ENCODE measurements around the gene ARMC3.
"Not testable (repeated sequence)": the region's sequence is repeated elsewhere in the genome, so short reads cannot be mapped to it uniquely, and the experiment has no call there.

Gene ARMC3

GRCh38 chr10:23051855-23052331 lies 124.0 kb downstream of the ARMC3 start:
- no peak for DNase-seq

DNA sequence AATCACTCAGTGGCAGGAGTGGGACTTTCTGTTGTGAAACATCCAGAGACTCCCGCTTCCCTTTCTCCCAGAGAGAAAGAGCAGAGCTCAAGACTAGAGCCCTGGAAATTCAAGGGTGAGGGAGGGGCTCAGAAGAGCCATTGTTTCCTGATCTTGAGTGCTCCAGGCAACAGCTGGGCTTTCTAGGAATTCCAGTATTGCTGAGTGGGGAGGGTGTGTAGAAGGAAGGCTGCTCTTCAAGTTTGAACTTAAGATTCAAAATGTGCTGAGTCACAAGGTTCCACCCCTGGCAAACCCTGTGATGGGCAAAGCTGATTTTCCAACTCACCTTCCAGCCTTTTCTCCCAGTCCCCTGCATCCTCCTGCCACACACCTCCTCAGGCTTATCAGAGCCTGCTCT lies 125.2 kb downstream of the ARMC3 start:
- DNase-seq, result no peak

DNA sequence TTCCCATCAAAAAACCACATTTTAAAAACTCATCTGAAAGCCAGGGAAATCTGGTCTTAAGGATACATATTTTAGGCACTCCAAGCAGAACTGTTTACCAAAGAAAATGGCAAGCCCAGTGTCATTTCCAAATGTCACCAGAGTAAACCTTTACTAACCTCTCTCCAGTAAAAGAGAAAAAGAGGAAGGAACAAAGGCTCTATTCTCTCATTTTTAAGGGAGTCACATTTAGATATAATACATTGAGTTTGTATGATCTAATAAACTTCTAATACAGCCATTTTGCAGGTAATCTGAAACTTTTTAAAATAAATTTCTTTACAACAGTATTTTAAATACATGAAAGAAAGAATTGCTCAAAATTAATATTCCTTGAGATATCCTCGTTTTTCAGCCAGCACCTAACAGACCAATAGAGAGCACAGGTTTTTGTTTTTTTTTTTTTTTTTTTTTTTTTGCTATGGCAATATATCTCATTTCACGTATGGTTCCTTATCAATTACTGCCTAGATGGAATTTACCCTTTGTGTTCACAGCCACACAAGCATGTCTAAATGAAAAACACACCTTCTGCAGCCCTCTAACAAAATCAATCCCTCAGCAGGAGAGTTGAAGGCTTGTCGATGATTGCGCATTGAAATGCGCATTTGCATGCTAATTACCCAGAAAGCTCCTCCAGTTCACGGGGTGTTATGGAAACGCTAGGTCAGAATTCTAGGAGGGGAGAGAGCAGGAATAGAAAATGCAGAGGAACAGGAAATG lies 127.8 kb downstream of the ARMC3 start:
- no peak for DNase-seq

DNA sequence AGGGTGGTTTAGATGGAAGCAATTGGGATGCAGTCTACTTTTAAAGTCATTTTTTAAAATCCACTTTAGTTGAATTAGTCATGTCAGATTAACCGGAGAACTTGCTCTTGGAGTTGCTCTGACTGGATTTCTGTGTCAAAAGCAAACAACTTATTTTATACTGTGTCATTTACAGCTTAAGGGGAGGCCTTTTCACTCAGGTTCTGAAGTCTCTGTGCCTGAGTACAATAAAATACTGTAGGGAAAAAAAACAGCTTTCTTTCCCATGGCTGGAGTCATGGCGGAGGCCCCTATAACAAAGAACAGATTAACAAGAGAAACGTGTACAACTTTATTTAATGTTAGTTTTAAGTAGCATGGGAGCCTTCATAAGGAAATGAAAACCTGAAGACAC lies 128.3 kb downstream of the ARMC3 start:
- DNase-seq, result no peak

DNA sequence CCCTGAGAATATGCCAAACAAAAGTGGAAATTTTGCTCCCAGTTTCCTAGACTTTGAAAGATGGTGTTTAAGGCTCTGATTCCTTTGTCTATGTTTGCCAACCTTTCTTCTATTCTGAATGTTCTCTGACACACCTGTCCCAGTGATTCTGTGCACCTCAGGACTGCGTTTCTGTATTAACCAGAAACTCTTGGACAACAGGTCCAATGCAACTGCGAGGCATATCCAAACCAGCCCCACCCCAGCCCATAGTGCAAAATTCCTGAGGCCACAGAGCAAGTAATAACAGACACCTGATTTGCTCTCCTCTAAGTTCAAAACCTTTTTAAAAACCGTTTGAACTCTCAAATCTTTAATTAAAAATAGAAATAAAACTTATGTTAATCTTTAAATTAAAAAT lies 130.5 kb downstream of the ARMC3 start:
- DNase-seq, result no peak

- no peak for DNase-seq
These were observed 133.1 kb downstream of the ARMC3 start for GRCh38 chr10:23060918-23061317.

DNA sequence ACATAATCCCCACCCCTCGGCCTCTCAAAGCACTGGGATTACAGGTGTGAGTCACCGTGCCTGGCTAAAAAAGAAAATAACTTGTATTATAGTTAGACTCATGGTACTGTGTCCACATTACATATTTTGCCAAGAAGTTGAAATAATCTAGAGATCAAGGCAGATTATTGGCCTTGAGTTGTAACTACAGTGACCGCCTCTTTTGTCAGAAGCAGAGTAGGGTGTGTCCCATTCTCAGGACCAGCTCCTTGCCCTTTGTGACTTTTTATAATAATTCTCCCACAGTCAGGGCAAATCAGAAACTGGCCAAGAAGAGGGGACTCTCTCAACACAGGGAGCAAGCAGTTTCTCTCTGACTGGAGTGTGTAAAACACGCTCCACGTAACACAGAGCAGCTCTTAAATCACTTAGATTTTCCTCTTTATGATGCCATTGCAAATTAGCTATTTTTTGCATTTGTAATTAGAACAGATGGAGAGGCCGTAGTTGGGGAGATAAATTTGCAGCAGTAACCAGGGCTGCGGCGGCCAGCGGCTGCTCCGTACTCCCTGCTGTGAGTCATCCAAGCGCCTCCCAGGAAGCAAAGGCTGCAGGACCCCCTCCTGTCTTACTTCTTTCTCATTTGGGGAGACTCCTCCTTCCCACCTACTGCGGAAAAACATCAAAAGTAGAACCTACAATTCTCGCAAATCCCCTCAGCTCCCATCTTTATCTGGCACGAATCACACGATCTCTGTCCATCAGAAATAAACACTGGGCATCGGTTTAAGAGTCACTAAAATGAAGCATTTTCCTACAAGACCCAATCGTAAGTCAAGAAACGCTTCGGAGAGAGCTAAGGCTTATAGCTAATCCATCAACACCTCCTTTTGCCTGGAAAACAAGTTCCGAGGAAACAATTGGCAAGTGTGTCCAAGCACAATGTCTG lies 135.5 kb downstream of the ARMC3 start:
- no peak for DNase-seq

DNA sequence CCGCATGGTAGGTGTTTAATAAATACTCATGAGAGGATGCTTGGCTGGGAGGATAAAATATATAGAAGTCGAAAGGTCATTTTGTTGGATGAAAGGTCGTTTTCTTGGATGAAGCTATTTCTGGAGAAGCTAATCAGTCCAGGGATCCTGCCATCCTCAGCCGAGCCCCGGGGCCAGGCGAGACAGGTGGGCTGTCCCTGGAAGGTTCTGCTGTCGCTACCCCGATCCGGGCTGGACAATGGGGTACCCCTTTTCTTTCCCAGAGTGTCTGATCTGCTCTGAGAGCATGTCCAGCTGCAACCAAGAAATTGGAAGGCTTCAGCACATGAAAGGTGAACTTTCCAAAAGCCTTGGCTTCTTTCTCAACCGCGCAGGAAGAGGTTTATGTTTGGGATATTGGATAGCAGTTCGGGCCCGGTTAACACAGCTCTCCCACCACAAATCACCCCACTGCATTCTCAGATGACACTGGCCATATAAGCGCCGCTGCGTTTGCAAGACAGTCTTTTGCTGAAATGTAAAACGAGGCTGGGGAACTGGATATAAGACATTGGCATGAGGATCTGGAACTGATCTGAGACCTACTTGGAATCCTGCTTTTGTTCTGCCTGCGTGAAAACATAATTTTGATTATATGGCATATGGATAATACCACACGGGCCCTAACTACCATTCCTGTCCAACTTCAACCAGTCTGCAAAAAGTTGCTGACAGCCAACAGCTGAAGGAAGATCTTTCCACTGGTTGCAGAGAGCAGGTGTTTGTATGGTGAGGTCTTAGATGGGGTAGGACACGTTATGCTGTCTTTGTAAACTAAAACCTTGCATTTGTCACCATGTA lies 136.3 kb downstream of the ARMC3 start:
- DNase-seq, result no peak

DNA sequence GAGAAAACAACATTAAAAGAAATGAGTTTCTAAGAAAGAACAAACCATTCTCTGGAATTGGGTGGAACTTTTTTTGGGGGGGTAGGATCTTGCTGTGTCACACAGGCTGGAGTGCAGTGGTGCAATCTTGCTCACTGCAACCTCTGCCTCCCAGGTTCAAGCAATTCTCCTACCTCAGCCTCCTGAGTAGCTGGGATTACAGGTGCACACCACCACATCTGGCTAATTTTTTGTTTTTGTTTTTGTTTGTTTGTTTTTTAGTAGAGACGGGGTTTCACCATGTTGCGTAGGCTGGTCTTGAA lies 136.9 kb downstream of the ARMC3 start:
- not testable (repeated sequence) for DNase-seq

DNA sequence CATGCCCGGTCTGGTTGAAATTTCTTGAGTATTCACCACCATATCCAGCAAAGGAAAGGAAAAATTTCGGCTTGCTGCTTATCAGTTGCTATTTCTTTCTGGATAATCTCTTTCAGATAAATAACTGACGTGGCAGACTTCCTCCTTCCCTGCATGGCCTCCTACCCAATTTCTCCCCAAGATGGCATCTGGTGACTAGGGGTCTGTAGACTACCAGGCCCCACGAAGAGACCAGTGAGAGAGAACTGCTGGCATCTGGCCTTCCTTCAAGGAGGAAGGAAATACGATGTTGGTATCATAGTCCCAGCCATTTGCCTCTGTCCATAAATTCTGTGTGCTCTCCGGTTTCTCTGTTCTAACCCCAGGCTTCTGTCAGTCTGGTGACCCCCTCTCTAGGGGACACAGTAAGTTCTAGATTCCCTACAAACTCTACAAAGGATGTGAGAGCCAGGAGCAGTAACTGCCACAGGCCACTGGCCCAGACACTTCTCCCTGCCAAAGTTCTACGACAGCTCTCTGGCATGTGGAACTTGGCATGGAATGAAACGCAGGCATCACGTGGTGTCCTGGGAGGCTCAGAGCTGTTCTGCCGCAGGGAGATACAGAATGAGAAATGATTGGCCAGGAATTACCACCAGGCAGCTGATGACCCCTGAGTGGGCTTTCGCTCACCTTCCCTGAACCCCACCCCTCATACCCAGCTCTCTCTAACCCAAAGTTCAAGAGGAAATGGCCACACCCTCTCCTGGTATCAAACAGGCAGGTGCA lies 137.5 kb downstream of the ARMC3 start:
- DNase-seq, result no peak

GRCh38 chr10:23067337-23067736 lies 139.5 kb downstream of the ARMC3 start:
- no peak for DNase-seq

- DNase-seq, result peak in 1 of 2 experiments; percentile 8
These were observed 140.3 kb downstream of the ARMC3 start for GRCh38 chr10:23067939-23068775.

DNA sequence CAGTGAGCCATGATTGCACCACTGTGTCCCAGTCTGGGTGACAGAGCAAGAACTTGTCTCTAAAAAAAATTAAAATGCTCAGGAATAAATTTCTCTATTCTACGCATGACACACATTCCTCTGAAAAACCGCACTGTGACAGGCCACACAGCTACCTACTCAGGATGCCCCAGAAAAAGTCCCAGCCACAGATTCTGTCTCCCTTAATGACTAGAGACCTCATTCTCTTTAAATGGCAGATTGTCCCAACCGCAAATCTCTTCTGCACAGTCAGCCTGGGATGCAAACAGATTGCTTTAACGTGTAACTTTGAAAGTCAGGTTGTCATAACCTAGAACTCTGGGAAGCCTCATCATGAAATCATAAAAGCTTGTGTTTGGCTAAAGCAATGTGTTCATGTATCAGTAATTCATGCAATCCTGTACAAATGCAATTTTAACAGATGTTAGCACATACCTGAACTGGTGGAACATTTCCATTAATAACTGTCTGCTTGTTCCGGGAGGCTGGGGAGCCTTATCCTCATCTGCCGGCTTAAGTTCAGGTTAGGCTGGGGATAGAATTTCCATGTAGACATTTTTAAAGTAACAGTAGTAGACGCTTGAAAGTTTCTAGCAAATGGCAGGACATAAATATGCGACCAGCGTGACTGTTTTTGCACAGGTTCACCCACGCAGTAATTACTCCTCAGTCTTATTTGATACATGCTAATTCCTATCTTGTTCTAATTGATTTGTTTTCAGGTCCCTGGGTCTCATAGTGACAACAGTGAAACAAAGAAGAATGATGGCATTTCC lies 141.4 kb downstream of the ARMC3 start:
- DNase-seq, result no peak

DNA sequence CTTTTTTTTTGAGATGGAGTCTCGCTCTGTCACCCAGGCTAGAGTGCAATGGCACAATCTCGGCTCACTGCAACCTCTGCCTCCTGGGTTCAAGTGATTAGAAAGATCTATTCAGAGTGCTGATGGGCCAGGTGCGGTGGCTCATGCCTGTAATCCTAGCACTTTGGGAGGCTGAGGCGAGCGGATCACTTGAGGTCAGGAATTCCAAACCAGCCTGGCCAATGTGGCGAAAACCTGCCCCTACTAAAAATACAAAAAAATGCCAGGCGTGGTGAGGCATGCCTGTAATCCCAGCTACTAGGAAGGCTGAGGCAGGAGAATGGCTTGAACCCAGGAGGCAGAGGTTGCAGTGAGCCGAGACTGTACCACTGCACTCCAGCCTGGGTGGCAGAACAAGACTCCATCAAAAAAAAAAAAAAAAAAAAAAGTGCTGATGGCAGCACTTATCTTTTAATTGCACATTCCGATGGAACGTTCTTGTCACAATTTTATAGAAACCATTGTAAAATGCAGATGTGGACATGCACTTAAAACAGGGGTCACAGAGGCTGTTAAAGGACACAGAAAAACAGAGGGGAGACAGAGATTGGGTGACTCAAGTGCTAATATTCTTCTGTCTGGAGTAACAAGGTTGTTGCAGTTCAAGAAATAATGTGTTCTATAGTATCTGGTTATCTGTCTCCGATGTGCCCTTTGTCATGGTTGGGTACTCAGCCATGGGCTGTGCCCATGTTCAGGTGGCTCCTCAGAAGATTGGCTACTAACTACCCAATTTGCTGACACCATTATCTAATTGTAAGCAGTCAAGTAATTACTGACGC lies 142.4 kb downstream of the ARMC3 start:
- not testable (repeated sequence) for DNase-seq

- DNase-seq, result no peak
These were observed 143.0 kb downstream of the ARMC3 start for GRCh38 chr10:23070913-23071218.

DNA sequence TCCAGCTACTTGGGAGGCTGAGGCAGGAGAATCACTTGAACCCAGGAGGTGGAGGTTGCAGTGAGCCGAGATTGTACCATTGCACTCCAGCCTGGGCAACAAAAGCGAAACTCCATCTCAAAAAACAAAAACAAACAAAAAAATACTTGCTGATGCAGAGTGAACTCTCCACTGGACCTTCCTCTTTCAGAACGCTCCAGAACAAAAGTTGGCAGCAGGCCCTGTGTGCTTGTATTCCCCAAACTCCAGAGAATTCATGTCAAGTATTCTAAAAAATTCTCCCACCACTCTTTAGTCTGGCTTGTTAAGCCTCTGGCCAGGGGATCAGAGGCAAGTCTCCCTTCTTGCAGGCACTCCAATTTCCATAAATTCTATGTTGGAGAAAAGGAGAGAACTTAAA lies 144.7 kb downstream of the ARMC3 start:
- DNase-seq, result not testable (repeated sequence)

GRCh38 chr10:23073527-23073926 lies 145.7 kb downstream of the ARMC3 start:
- DNase-seq, result no peak

DNA sequence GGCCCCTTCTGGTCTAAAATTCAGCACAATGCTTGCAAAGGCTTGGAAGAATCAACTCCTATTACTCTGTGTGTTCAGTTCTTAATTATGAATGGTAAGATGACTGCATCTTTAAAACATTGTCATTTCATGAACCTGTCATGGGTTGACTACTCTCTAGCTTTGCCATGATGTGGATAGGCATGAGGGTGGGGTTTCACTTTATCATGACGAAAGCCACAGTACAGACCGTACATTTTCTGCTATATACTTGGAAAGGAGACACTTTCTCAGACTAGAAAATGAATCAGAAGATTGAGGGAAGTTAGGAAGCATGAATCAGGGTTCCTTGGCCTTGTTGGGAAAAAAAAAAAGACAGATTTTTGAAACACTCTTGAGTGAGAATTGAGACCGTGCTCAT lies 147.8 kb downstream of the ARMC3 start:
- no peak for DNase-seq

DNA sequence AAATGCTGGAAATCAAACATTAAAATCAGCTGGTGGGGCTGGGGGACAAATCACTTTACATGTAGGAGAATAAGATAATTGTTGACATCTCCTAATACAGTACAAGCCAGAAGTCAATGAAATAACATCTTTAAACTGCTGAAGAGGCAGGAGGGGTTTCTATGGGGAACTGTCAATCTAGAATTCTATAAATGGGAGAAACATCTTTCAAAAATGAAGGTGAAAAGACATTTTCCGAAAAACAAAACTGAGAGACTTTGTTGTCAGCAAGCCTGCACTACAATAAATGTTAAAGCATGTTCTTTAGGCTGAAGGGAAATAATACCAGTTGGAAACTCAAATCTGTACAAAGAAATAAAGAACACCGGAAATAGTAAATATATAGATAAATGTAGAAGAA lies 150.3 kb downstream of the ARMC3 start:
- no peak for DNase-seq

DNA sequence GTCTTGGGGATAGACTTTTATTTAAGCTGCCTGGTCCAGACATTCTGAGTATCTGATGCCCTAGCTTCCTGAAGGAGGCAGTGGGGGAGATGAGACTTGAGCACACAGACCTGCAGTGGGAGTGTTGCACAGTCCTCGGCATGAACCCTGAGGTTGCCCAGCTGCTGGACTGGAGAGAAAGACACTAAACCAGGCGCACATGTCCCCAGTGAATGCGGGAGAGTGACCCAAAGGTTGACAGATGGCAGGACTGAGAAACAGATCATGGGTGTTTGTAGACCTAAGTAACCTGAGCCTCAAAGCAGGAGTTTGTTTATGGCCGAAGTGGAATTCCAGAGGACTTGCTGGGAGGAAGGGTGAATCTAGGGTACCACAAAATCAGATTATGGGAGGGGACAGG lies 151.8 kb downstream of the ARMC3 start:
- no peak for DNase-seq

All from NCI-H1930 (cell line).